Neural crest cell (in vitro differentiated cells): ENCODE data around the gene CD2. TPM values are rescaled to one million over a fixed set of nuclear protein-coding genes. Genes with fewer than 3 reads are reported as not detected.

Experiments used
- DNase-seq: peaks from one replicate; pipeline ENCODE4 v3.0.0; 2021; ENCODE audit warnings: low read depth, mixed read lengths, low spot score
- H3K27ac Mint-ChIP-seq: one replicate; pipeline ENCODE4 v1.8.0; 2021; ENCODE audit warnings: mild to moderate bottlenecking, mixed read lengths; ENCODE audit not compliant: unreplicated experiment
- H3K27me3 Mint-ChIP-seq: 2 replicates; pipeline ENCODE4 v1.8.0; 2021; ENCODE audit warnings: low read depth, mild to moderate bottlenecking, mixed read lengths
- H3K36me3 Mint-ChIP-seq: 2 replicates; pipeline ENCODE4 v1.8.0; 2021; ENCODE audit warnings: low read depth, mild to moderate bottlenecking, mixed read lengths
- H3K4me1 Mint-ChIP-seq: 2 replicates; pipeline ENCODE4 v1.8.0; 2021; ENCODE audit warnings: mixed read lengths
- H3K4me3 Mint-ChIP-seq: one replicate; pipeline ENCODE4 v1.8.0; 2021; ENCODE audit warnings: mild to moderate bottlenecking, mixed read lengths
- H3K9me3 Mint-ChIP-seq: 2 replicates; pipeline ENCODE4 v1.8.0; 2021; ENCODE audit warnings: mixed read lengths
- total RNA-seq: library from RNA; stranded (reverse); gene quantifications from 2 replicates; pipeline ENCODE4 v1.2.1, GENCODE V29; 2021
- TF ChIP-seq, protein P1 (sequence below): fragments of 200-600 bp; sonication (generic); conservative IDR thresholded peaks from 2 replicates; pipeline ENCODE4 v1.5.0; 2021; ENCODE audit warnings: antibody characterized with exemption, mild to moderate bottlenecking

CD2 gene
- total RNA-seq, 1 donor from 2014 or later = not detected

DNA sequence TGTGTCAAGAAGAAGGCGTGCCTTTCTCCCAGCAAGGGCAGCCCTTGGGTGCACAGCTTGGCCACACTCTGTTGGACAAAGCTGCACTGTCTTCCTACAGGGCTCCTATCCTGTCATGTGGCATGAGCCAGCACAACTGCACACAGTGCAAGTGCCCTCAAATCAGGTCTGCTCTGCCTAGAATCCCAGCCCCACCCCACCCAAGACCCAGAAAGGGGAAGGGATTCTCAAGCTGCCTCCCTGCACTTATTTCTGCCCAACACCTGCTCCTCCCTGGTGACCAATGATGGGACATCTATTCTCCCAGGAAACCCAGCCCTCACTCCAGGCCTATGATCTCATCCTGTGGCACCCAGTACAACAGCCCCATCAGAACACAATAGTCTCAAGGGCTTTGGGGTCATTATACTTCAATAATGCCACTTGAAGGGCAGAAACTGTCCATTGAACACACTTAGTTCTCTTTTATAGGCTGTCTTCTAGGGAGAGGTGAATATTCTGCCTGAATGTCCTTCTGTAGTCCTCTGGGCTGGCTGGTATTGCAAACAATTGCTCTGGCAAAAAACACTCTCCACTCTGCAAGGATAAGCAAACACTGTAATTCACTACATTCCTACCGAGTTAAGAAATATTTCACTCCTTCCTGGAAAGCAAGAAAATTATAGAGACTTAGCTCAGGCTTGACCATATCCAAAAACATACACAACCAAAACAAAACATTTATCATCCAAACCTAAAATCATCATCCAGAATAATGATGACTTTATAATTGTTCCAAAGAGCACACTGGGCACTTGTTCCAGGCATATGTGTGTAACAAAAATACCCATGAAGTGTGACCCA is 43.6 kb upstream of the CD2 start:
- no peak overlapping the region for H3K4me3 Mint-ChIP-seq
- no peaks in the 10 kb centered on the region for H3K9me3 Mint-ChIP-seq
- H3K36me3 Mint-ChIP-seq = no peaks in the 10 kb centered on the region
- H3K27me3 Mint-ChIP-seq = no peaks in the 10 kb centered on the region
- TF ChIP-seq, protein P1, sequence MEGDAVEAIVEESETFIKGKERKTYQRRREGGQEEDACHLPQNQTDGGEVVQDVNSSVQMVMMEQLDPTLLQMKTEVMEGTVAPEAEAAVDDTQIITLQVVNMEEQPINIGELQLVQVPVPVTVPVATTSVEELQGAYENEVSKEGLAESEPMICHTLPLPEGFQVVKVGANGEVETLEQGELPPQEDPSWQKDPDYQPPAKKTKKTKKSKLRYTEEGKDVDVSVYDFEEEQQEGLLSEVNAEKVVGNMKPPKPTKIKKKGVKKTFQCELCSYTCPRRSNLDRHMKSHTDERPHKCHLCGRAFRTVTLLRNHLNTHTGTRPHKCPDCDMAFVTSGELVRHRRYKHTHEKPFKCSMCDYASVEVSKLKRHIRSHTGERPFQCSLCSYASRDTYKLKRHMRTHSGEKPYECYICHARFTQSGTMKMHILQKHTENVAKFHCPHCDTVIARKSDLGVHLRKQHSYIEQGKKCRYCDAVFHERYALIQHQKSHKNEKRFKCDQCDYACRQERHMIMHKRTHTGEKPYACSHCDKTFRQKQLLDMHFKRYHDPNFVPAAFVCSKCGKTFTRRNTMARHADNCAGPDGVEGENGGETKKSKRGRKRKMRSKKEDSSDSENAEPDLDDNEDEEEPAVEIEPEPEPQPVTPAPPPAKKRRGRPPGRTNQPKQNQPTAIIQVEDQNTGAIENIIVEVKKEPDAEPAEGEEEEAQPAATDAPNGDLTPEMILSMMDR = no peak
- H3K27ac Mint-ChIP-seq = no peak overlapping the region
- H3K4me1 Mint-ChIP-seq = peaks cover 20% of the 10 kb centered on the region
- DNase-seq = no peak

DNA sequence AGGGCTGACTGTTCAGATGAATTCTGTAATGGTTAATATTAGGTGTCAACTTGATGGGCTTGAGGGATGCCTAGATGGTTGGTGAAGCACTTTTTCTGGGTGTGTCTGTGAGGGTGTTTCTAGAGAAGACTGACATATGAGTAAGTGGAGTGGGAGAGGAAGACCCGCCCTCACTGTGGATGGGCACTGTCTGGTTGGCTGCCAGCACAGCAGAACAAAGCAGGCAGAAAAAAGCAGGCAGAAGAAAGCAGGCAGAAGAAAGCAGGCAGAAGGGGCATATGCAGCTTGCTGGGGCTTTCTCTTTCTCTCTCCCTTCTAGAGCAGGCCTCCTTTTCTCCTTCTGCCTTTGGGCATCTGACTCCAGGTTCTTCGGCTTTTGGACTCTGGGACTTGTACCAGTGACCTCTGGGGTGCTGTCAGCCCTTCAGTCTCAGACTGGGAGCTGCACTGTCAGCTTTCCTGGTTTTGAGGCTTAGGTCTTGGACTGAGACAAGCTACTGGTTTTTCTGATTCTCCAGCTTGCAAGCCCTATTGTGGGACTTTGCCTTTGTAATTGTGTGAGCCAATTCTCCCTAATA is 42.9 kb upstream of the CD2 start:
- H3K4me1 Mint-ChIP-seq = peaks cover 20% of the 10 kb centered on the region
- no peak overlapping the region for H3K27ac Mint-ChIP-seq
- no peaks in the 10 kb centered on the region for H3K36me3 Mint-ChIP-seq
- TF ChIP-seq, protein P1 = no peak
- no peaks in the 10 kb centered on the region for H3K9me3 Mint-ChIP-seq
- no peaks in the 10 kb centered on the region for H3K27me3 Mint-ChIP-seq
- DNase-seq = no peak
- H3K4me3 Mint-ChIP-seq = no peak overlapping the region

DNA sequence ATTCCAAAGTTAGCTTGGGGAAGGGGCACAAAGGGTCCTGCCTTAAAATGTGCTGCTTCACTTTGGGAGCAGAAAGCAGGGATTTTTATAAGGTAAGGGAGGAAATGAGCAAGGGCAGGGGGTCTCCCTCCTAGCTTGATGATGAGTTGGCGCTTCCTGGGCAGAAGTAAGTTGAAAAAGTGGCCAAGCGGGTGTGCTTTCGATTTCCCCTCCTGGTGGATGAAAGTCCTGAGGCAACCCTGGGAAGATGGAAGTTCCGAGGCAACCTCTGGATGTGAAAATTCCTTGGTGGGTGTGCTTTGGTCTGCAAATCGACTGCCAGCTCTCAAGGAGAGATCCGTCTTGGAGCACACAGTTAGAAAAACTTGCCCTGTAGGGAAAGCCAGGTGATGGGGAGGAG is 41.7 kb upstream of the CD2 start:
- no peaks in the 10 kb centered on the region for H3K27me3 Mint-ChIP-seq
- H3K4me1 Mint-ChIP-seq = peaks cover 20% of the 10 kb centered on the region
- TF ChIP-seq, protein P1 = no peak
- no peak overlapping the region for H3K27ac Mint-ChIP-seq
- no peak overlapping the region for H3K4me3 Mint-ChIP-seq
- no peaks in the 10 kb centered on the region for H3K9me3 Mint-ChIP-seq
- peaks cover 3% of the 10 kb centered on the region for H3K36me3 Mint-ChIP-seq
- DNase-seq = no peak

GRCh38 chr1:116713474-116713873 is 40.8 kb upstream of the CD2 start:
- TF ChIP-seq, protein P1 = no peak
- Mint-ChIP-seq H3K4me3 (no peak overlapping the region), H3K4me1 (peaks cover 15% of the 10 kb centered on the region), H3K27ac (no peak overlapping the region), H3K27me3 (no peaks in the 10 kb centered on the region), H3K9me3 (no peaks in the 10 kb centered on the region), H3K36me3 (peaks cover 3% of the 10 kb centered on the region)
- DNase-seq = no peak

DNA sequence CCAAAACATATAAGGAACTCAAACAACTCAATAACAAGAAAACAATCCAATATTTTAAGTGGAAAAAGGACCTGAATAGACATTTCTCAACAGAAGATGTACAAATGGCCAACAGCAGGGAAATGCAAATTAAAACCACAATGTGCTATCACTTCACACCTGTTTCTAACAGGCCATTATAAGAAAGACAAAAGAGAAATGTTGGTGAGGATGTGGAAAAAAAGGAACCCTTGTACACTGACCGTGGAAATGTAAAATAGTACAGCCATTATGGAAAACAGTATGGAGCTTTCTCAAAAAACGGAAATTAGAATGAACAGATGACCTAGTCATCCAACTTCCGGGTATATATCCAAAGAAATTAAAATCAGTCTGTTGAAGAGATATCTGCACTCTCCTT is 37.8 kb upstream of the CD2 start:
- Mint-ChIP-seq H3K36me3 (peaks cover 6% of the 10 kb centered on the region), H3K4me1 (peaks cover 3% of the 10 kb centered on the region), H3K27ac (no peak overlapping the region), H3K4me3 (no peak overlapping the region), H3K9me3 (peaks cover 4% of the 10 kb centered on the region), H3K27me3 (no peaks in the 10 kb centered on the region)
- no peak for DNase-seq
- TF ChIP-seq, protein P1 = no peak
